Endothelial cell of umbilical vein (primary cell): ENCODE data around the gene MIEN1. TPM values are rescaled to one million over a fixed set of nuclear protein-coding genes. Genes with fewer than 3 reads are reported as not detected.
"Not testable (repeated sequence)": the region's sequence is repeated elsewhere in the genome, so short reads cannot be mapped to it uniquely, and the experiment has no call there.

Experiments
- BruUV-seq: library from RNA; stranded (reverse); fragments of 400-500 nt; replicated peaks from 2 replicates; lab custom pipeline; 2021; lab: Mats Ljungman, UMichigan
- CTCF ChIA-PET: fragments of 300-600, 350-600 bp; sonication (Branson Sonifier 250); formaldehyde crosslinking; loops from one replicate; lab custom pipeline; 2021; ENCODE audit warnings: antibody characterized with exemption, inconsistent platforms; lab: Charles Lee
- POLR2A ChIA-PET: fragments of 300-600, 350-600 bp; sonication (Branson Sonifier 250); formaldehyde crosslinking; loops from one replicate; lab custom pipeline; 2021; ENCODE audit warnings: antibody characterized with exemption, inconsistent platforms; lab: Charles Lee
- DNase-seq: peaks from one replicate; pipeline ENCODE4 v3.0.0-alpha.2; 2011; ENCODE audit warnings: low read depth, low spot score
- FAIRE-seq: peaks from 2 replicates; lab custom pipeline; 2011; peaks lifted over from hg19 to GRCh38; lab: Jason Lieb, UNC
- H2AFZ ChIP-seq: 2 replicates; pipeline ENCODE4 v1.6.0; 2012; ENCODE audit warnings: low read depth, low read length, control low read depth, inconsistent platforms
- H3K27ac ChIP-seq: 2 replicates; pipeline ENCODE4 v1.5.1; 2011; ENCODE audit warnings: low read depth, mild to moderate bottlenecking, control low read depth, low read length, moderate library complexity; ENCODE audit not compliant: insufficient read depth
- H3K27me3 ChIP-seq, 2 experiments: 2 replicates each; pipeline versions ENCODE4 v1.6.0 to v1.6.1; 2011; ENCODE audit warnings: low read length in 2 of 2, mixed read lengths in 1 of 2; ENCODE audit not compliant: control insufficient read depth in 2 of 2, insufficient read depth in 2 of 2
- H3K36me3 ChIP-seq, 2 experiments: 2 replicates in 1 of 2; 3 replicates in 1 of 2; pipeline ENCODE4 v1.5.1; 2011; ENCODE audit warnings: low read length in 2 of 2, mild to moderate bottlenecking in 1 of 2, moderate library complexity in 1 of 2; ENCODE audit not compliant: control insufficient read depth in 2 of 2, insufficient read depth in 2 of 2; ENCODE audit errors: extremely low read depth in 1 of 2
- H3K4me1 ChIP-seq: 3 replicates; pipeline ENCODE4 v1.5.1; 2011; ENCODE audit warnings: mild to moderate bottlenecking, low read length; ENCODE audit not compliant: control insufficient read depth, insufficient read depth; ENCODE audit errors: extremely low read depth
- H3K4me2 ChIP-seq: 2 replicates; pipeline ENCODE4 v1.6.1; 2011; ENCODE audit warnings: low read length, control low read depth, mixed read lengths; ENCODE audit not compliant: insufficient read depth
- H3K4me3 ChIP-seq, 3 experiments: fragments of 200-600 bp in 1 of 3; sonication (generic), shearing (Covaris generic) in 1 of 3; replicated peaks in 1 of 3; 2 replicates each; pipeline ENCODE4 v1.5.1; 2011 to 2016; ENCODE audit warnings: control low read depth in 3 of 3, low read length in 3 of 3, mild to moderate bottlenecking in 2 of 3, inconsistent platforms in 1 of 3, low read depth in 1 of 3, moderate library complexity in 1 of 3; ENCODE audit not compliant: insufficient read depth in 1 of 3
- H3K79me2 ChIP-seq: 2 replicates; pipeline ENCODE4 v1.6.0; 2012; ENCODE audit warnings: low read length, inconsistent platforms; ENCODE audit not compliant: control insufficient read depth, insufficient read depth
- H3K9ac ChIP-seq: replicated peaks from 2 replicates; pipeline ENCODE3; 2011; ENCODE audit warnings: low read length, control low read depth; ENCODE audit not compliant: insufficient read depth; ENCODE audit errors: extremely low read depth
- H3K9me1 ChIP-seq: replicated peaks from 3 replicates; pipeline ENCODE4 v1.6.0; 2011; ENCODE audit warnings: mild to moderate bottlenecking, low read length; ENCODE audit not compliant: control insufficient read depth, insufficient read depth; ENCODE audit errors: extremely low read depth
- H3K9me3 ChIP-seq: replicated peaks from 2 replicates; pipeline ENCODE4 v1.5.1; 2012; ENCODE audit warnings: low read length, inconsistent platforms; ENCODE audit not compliant: control insufficient read depth, insufficient read depth
- H4K20me1 ChIP-seq: replicated peaks from 2 replicates; pipeline ENCODE3; 2011; ENCODE audit warnings: mild to moderate bottlenecking, low read length; ENCODE audit not compliant: control insufficient read depth, insufficient read depth; ENCODE audit errors: extremely low read depth
- EZH2 ChIP-seq: IDR thresholded peaks from 2 replicates; pipeline ENCODE4 v1.6.1; 2012; ENCODE audit warnings: borderline replicate concordance, low read depth, mild to moderate bottlenecking, moderate library complexity, low read length, inconsistent platforms; ENCODE audit not compliant: severe bottlenecking
- FOS ChIP-seq: IDR thresholded peaks from 2 replicates; pipeline ENCODE4 v1.6.1; 2011; ENCODE audit warnings: mild to moderate bottlenecking, low read length, moderate library complexity, borderline replicate concordance; ENCODE audit not compliant: insufficient read depth
- GATA2 ChIP-seq: IDR thresholded peaks from 2 replicates; pipeline ENCODE4 v1.7.0; 2011; ENCODE audit warnings: low read depth, mild to moderate bottlenecking, moderate library complexity, mixed read lengths, low read length; ENCODE audit not compliant: insufficient read length, insufficient read depth
- MAX ChIP-seq: IDR thresholded peaks from 2 replicates; pipeline ENCODE4 v1.6.1; 2011; ENCODE audit not compliant: insufficient read depth, insufficient read length
- POLR2A ChIP-seq: IDR thresholded peaks from 2 replicates; pipeline ENCODE4 v1.6.1; 2012; ENCODE audit warnings: low read depth, mild to moderate bottlenecking, control low read depth, low read length
- POLR2AphosphoS5 ChIP-seq: IDR thresholded peaks from 2 replicates; pipeline ENCODE4 v1.6.1; 2012; ENCODE audit warnings: low read depth, mild to moderate bottlenecking, control low read depth, low read length, moderate library complexity; ENCODE audit not compliant: insufficient read depth
- dilution Hi-C: fragments of 300-500 bp; cut with MboI; formaldehyde crosslinking; loops from one replicate; pipeline ENCODE4 v1.15.0; 2019; ENCODE audit warnings: low sequenced_read_pairs; ENCODE audit not compliant: extremely low pct_ligation_motif_present
- intact Hi-C: fragments of 100-400 bp; cut with micrococcal nuclease; formaldehyde crosslinking; loops from one replicate; pipeline ENCODE4 v1.10.0; 2022
- polyA plus RNA-seq, 4 experiments: library from polyadenylated mRNA; depleted of rRNA in 3 of 4; stranded (reverse) in 3 of 4; unstranded in 1 of 4; fragments of >200 nt; gene quantifications; 2 replicates each; pipeline versions ENCODE4 v1.2.1 to v1.2.3, GENCODE V29; 2011 to 2012; ENCODE audit warnings: missing spikeins in 1 of 4
- total RNA-seq: library from RNA; stranded (reverse); gene quantifications from 2 replicates; pipeline ENCODE4 v1.2.3, GENCODE V29; 2021

The MIEN1 gene
- total and polyA plus RNA-seq, 2 donors (not counting 3 experiments of a cell fraction or from before 2014, with no cell fraction given), result 42.4 to 74.5 TPM

DNA sequence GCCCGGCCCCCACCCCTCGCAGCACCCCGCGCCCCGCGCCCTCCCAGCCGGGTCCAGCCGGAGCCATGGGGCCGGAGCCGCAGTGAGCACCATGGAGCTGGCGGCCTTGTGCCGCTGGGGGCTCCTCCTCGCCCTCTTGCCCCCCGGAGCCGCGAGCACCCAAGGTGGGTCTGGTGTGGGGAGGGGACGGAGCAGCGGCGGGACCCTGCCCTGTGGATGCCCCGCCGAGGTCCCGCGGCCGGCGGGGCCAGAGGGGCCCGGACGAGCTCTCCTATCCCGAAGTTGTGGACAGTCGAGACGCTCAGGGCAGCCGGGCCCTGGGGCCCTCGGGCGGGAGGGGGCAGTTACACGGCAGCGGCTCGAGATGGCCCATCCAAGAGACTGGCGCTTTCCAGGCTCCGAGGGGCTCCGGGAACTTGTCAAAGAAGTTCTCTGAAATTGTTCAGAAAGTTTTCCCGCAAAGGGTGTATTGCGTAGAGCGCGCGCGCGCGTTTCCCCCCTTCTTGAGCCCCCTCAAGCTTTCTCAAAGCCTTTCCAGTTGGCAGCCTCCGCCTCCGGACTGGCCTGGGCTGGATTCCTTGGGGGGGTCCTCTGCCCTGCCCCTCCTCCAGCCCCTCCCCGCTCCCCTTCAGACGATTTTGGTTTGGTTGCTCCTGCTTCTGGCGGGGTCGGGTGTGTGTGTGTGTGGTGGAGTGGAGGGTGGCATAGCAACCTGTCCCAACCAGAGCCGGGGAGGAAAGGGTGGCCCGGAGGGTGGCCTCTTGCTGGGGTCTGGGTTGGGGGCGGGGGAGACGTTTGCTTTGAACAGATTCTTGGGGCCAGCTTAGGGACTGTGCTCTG lies 30.0 kb downstream of the MIEN1 start:
- H3K9me3 ChIP-seq, result no peaks in the 10 kb centered on the region
- BruUV-seq, result no TSS peak
- H3K36me3 ChIP-seq, result no peaks in the 10 kb centered on the region
- H3K9me1 ChIP-seq, result no peaks in the 10 kb centered on the region
- POLR2A ChIA-PET, result interaction anchor here (0.6 kb wide), 1 partner anchor 252 kb away, joined by 3 read pairs; no protein-coding TSS in a partner anchor
- H3K4me3 ChIP-seq, result peak overlapping the region; percentile 44 to 52 (median 52)
- CTCF ChIA-PET, result interaction anchor here (1.0 to 2.3 kb wide), 10 partner anchors 12 to 78 kb away, joined by 3 to 20 read pairs (median 5); partner anchors contain the start of genes MIEN1 and PGAP3
- TF ChIP-seq FOS, result no peak
- TF ChIP-seq EZH2, result peak; percentile 33
- DNase-seq, result peak; percentile 22
- H3K4me1 ChIP-seq, result no peaks in the 10 kb centered on the region
- H3K27me3 ChIP-seq, result peaks cover 0 to 2% of the 10 kb centered on the region in 2 experiments
- dilution Hi-C loops, result no loop called here
- H2AFZ ChIP-seq, result peak overlapping the region; percentile 57
- peak overlapping the region; percentile 73 for H3K4me2 ChIP-seq
- no peak for FAIRE-seq
- peak overlapping the region; percentile 39 for H3K9ac ChIP-seq
- H3K27ac ChIP-seq, result no peak overlapping the region
- intact Hi-C loops, result no loop called here
- H4K20me1 ChIP-seq, result no peaks in the 10 kb centered on the region
- H3K79me2 ChIP-seq, result no peaks in the 10 kb centered on the region

DNA sequence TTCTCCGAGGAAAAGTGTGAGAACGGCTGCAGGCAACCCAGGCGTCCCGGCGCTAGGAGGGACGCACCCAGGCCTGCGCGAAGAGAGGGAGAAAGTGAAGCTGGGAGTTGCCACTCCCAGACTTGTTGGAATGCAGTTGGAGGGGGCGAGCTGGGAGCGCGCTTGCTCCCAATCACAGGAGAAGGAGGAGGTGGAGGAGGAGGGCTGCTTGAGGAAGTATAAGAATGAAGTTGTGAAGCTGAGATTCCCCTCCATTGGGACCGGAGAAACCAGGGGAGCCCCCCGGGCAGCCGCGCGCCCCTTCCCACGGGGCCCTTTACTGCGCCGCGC lies 30.5 kb downstream of the MIEN1 start, which contains the start of gene ERBB2:
Gene ERBB2, plus strand, starts transcription at position 247 of the 330 bp plus-strand sequence. CDS start 175 bp downstream, outside the sequence.
- Histone ChIP-seq H3K27ac (no peak within 1 kb of the TSS), H3K9me3 (no peaks in the 10 kb centered on the region), H2AFZ (peak within 1 kb of the TSS; percentile 57), H3K9ac (peak within 1 kb of the TSS; percentile 39), H3K36me3 (no peaks in the 10 kb centered on the region), H3K4me3 (peak within 1 kb of the TSS; percentile 44 to 58 (median 52)), H3K4me1 (no peaks in the 10 kb centered on the region), H3K4me2 (peak within 1 kb of the TSS; percentile 73), H3K27me3 (peaks cover 0 to 2% of the 10 kb centered on the region in 2 experiments), H3K79me2 (no peaks in the 10 kb centered on the region), H4K20me1 (no peaks in the 10 kb centered on the region), H3K9me1 (no peaks in the 10 kb centered on the region)
- intact Hi-C loops, result no loop called here
- dilution Hi-C loops, result no loop called here
- ChIA-PET POLR2A (no interaction called here), CTCF (interaction anchor here (0.9 to 2.3 kb wide), 11 partner anchors 11 to 78 kb away, joined by 3 to 20 read pairs (median 4); partner anchors contain the start of genes MIEN1, PGAP3 and PNMT)
- no TSS peak for BruUV-seq
- DNase-seq (peak; percentile 57), FAIRE-seq (peak; percentile 80)
- no peak for TF ChIP-seq GATA2
- TF ChIP-seq POLR2AphosphoS5, result peak; percentile 47
- no peak for TF ChIP-seq MAX
- peak; percentile 64 for TF ChIP-seq POLR2A

DNA sequence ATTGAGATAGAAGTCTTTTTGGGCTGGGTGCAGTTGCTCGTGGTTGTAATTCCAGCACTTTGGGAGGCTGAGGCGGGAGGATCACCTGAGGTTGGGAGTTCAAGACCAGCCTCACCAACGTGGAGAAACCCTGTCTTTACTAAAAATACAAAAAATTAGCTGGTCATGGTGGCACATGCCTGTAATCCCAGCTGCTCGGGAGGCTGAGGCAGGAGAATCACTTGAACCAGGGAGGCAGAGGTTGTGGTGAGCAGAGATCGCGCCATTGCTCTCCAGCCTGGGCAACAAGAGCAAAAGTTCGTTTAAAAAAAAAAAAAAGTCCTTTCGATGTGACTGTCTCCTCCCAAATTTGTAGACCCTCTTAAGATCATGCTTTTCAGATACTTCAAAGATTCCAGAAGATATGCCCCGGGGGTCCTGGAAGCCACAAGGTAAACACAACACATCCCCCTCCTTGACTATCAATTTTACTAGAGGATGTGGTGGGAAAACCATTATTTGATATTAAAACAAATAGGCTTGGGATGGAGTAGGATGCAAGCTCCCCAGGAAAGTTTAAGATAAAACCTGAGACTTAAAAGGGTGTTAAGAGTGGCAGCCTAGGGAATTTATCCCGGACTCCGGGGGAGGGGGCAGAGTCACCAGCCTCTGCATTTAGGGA lies 31.0 kb downstream of the MIEN1 start:
- POLR2A ChIA-PET, H3K4me1 ChIP-seq, H3K9me1 ChIP-seq, H3K9me3 ChIP-seq, H4K20me1 ChIP-seq, H3K36me3 ChIP-seq, FAIRE-seq, intact Hi-C loops, H3K79me2 ChIP-seq, BruUV-seq, H3K27me3 ChIP-seq, DNase-seq, H3K27ac ChIP-seq, dilution Hi-C loops: not testable (repeated sequence)
- Histone ChIP-seq H3K4me3 (peak overlapping the region; percentile 44 to 58 (median 52)), H3K4me2 (peak overlapping the region; percentile 73), H2AFZ (peak overlapping the region; percentile 10), H3K9ac (peak overlapping the region; percentile 39)
- CTCF ChIA-PET, result interaction anchor here (0.9 to 2.3 kb wide), 11 partner anchors 11 to 77 kb away, joined by 3 to 20 read pairs (median 4); partner anchors contain the start of genes MIEN1, PGAP3 and PNMT
